Heart right ventricle (tissue), 16 donors: ENCODE measurements around the gene NUDT3. TPM values are rescaled to one million over a fixed set of nuclear protein-coding genes. Genes with fewer than 3 reads are reported as not detected.
A peak's percentile ranks its signal among the peaks of the same experiment; 100 is the strongest.
"Not testable (repeated sequence)": the region's sequence is repeated elsewhere in the genome, so short reads cannot be mapped to it uniquely, and the experiment has no call there.

Experiments
- ATAC-seq, 8 donors: fragments of 200-7000 bp; cut with Tn5 transposase; one replicate each; pipeline ENCODE4 v1.9.1; 2020; ENCODE audit warnings: mild to moderate bottlenecking in 8 of 8, moderate library complexity in 8 of 8, moderate number of reproducible peaks in 1 of 8
- DNase-seq, 2 donors: peaks; one replicate each; pipeline ENCODE4 v3.0.0-alpha.2; 2020
- H3K27ac ChIP-seq, 10 donors: fragments of 200-600 bp; sonication (generic) in 2 of 10; one replicate each; pipeline versions ENCODE4 v1.5.0 to v1.8.0; 2020 to 2022; ENCODE audit warnings: mild to moderate bottlenecking in 3 of 10
- H3K27me3 ChIP-seq, 7 donors: fragments of 200-600 bp; one replicate each; pipeline ENCODE4 v1.8.0; 2021 to 2022; ENCODE audit warnings: mild to moderate bottlenecking in 2 of 7
- H3K36me3 ChIP-seq, 9 donors: fragments of 200-600 bp; sonication (generic) in 1 of 9; one replicate each; pipeline versions ENCODE4 v1.5.0 to v1.8.0; 2020 to 2022; ENCODE audit warnings: mild to moderate bottlenecking in 2 of 9
- H3K4me1 ChIP-seq, 9 donors: fragments of 200-600 bp; sonication (generic) in 1 of 9; one replicate each; pipeline versions ENCODE4 v1.5.0 to v1.8.0; 2020 to 2022; ENCODE audit warnings: mild to moderate bottlenecking in 4 of 9
- H3K4me3 ChIP-seq, 10 donors: fragments of 200-600 bp; sonication (generic) in 2 of 10; one replicate each; pipeline versions ENCODE4 v1.5.0 to v1.8.0; 2020 to 2022; ENCODE audit warnings: mild to moderate bottlenecking in 7 of 10, moderate library complexity in 2 of 10
- H3K9me3 ChIP-seq, 11 donors: fragments of 200-600 bp in 10 of 11; sonication (generic) in 2 of 11; one replicate each; pipeline versions ENCODE4 v1.5.0 to v1.8.0; 2013 to 2022; ENCODE audit warnings: mild to moderate bottlenecking in 2 of 11, control low read depth in 1 of 11, moderate library complexity in 1 of 11
- CTCF ChIP-seq, 9 donors: fragments of 200-600 bp; sonication (generic) in 2 of 9; IDR thresholded peaks; one replicate each; pipeline versions ENCODE4 v1.5.0 to v1.8.0; 2021 to 2022; ENCODE audit warnings: antibody characterized with exemption in 9 of 9, mild to moderate bottlenecking in 5 of 9, moderate library complexity in 1 of 9
- WGBS, 2 donors: extraction: QIAGEN DNeasy Blood & Tissue Kit; methylation state at CpG; one replicate each; pipeline ENCODE4 v1.1.7; 2013; ENCODE audit warnings: inconsistent platforms in 1 of 2; 5-methylcytosine and 5-hydroxymethylcytosine counted together
- intact Hi-C, 10 donors: fragments of 100-400 bp; cut with DNase I; formaldehyde crosslinking; loops; one replicate each; pipeline versions ENCODE4 v1.11.1 to v1.14.2; 2022
- polyA plus RNA-seq, 2 donors: library from polyadenylated mRNA; stranded (reverse); fragments of 200-250 nt; gene quantifications; one replicate each; pipeline ENCODE4 v1.2.3, GENCODE V29; 2013
- total RNA-seq, 10 donors: library from RNA; stranded (reverse); fragmentation: NEBNext Ultra II Directional in 3 of 10; extraction: Animal tissue kit (Norgen Biotek cat#: 25700) in 3 of 10; gene quantifications; one replicate each; pipeline versions ENCODE4 v1.2.1 to v1.2.4, GENCODE V29; 2021 to 2023
- donor health status: Arrhythmogenic right ventricular cardiomyopathy.
- donor health status: ischemic (EF 13 %, LVEDD 7.1; RV severe dilation, severe dysfunction).
- donor health status: healthy with polysubstance abuse.
- donor health status: DM: no; HTN: yes; CAD: no.
- donor health status: DM: no; HTN: no; CAD: no.
- donor health status: ischemic (EF 25% LVEDD 6.9; RV normal size, moderate dysfunction).
- donor health status: ischemic (EF 25% LVEDD 5.7; RV mildly dilated, moderate dysfunction).
- donor health status: healthy.
- donor health status: DM: yes; HTN: yes; CAD: no.
- donor health status: Ischemic cardiomyopathy.
- donor health status: ischemic (EF 35%, LVEDD 5.7; RV mildly dilated, moderate dysfunction).
- donor health status: nonischemic (EF 11% LVEDD 7.7; RV severe dilation, severe dysfunction).
- donor health status: DM: yes; HTN: yes; CAD: no.
- donor health status: PGD.
- donor health status: ischemic (EF 29% LVEDD 5.4; RV normal size, mild dysfunction).
- donor health status: nonischemic (EF 23%, LVEDD 6.1; RV moderate dilation, normal function).

NUDT3 gene
- total and polyA plus RNA-seq, 12 donors, result 9.3 to 67.1 (median 54.4) TPM

GRCh38 chr6:34358389-34358905 lies 34.0 kb downstream of the NUDT3 start:
- TF ChIP-seq CTCF (IDR thresholded peaks at IDR 0.05), result no peak
- ATAC-seq, result peak in 4 of 8 donors; percentile 45 to 55 (median 50)
- H3K4me1 ChIP-seq, result peaks cover 4 to 74% (median 37%) of the 10 kb centered on the region in 9 donors
- no peak for DNase-seq
- intact Hi-C loops, result no loop called here
- no peaks in the 10 kb centered on the region for H3K36me3 ChIP-seq
- no peak overlapping the region for H3K27ac ChIP-seq
- WGBS, 2 donors, result 31 to 52% methylated on average over 3 of the region's 3 CpGs
- H3K27me3 ChIP-seq, result no peaks in the 10 kb centered on the region
- no peaks in the 10 kb centered on the region for H3K9me3 ChIP-seq
- no peak overlapping the region for H3K4me3 ChIP-seq

- TF ChIP-seq CTCF (IDR thresholded peaks at IDR 0.05), result no peak
- no peaks in the 10 kb centered on the region for H3K27me3 ChIP-seq
- ATAC-seq (peak in 1 of 8 donors; percentile 24), DNase-seq (no peak)
- H3K36me3 ChIP-seq, result no peaks in the 10 kb centered on the region
- no peaks in the 10 kb centered on the region for H3K9me3 ChIP-seq
- intact Hi-C loops, result no loop called here
- WGBS, 2 donors, result 47 to 56% methylated on average over 1 of the region's 1 CpG
- H3K4me1 ChIP-seq, result peaks cover 4 to 74% (median 32%) of the 10 kb centered on the region in 9 donors
- H3K4me3 ChIP-seq, result no peak overlapping the region
- no peak overlapping the region for H3K27ac ChIP-seq
These were observed 34.5 kb downstream of the NUDT3 start for GRCh38 chr6:34357937-34358336.

DNA sequence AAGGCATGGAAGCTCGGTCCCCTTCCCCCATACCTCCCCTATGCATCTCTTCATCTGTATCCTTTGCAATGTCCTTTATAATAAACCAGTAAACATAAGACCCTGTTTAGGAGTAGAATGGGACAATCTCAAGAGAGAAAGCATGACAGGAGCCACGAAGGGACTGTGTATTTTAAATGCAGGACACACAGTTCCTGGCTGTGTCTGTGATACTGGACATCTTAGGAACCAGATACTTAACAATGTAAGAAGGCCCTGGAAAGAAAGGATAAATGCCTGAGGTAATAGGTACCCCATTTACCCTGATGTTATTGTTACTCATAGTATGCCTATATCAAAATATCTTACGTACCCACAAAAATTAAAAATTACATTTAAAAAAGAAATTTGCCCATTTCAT lies 36.6 kb downstream of the NUDT3 start:
- H3K36me3 ChIP-seq, result no peaks in the 10 kb centered on the region
- WGBS, 2 donors, result 64 to 67% methylated on average over 3 of the region's 3 CpGs
- DNase-seq, result no peak
- H3K27ac ChIP-seq, result no peak overlapping the region
- peak in 1 of 8 donors; percentile 13 for ATAC-seq
- no peaks in the 10 kb centered on the region for H3K27me3 ChIP-seq
- H3K4me1 ChIP-seq, result peaks cover 4 to 74% (median 35%) of the 10 kb centered on the region in 9 donors
- intact Hi-C loops, result no loop called here
- no peak for TF ChIP-seq CTCF (IDR thresholded peaks at IDR 0.05)
- no peaks in the 10 kb centered on the region for H3K9me3 ChIP-seq
- H3K4me3 ChIP-seq, result no peak overlapping the region

DNA sequence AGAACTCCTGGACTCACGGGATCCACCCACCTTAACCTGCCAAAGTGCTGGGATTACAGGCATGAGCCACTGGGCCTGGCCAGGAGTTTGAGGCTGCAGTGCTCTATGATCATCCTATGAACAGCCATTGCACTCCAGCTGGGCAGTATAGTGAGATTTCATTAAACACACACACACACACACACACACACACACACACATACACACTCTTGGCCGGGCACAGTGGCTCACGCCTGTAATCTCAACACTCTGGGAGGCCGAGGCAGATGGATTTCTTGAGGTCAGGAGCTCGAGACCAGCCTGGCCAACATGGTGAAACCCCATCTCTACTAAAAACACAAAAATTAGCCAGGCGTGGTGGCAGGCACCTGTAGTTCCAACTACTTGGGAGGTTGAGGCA lies 38.2 kb downstream of the NUDT3 start:
- H3K9me3 ChIP-seq, H3K27me3 ChIP-seq, intact Hi-C loops, DNase-seq, H3K4me3 ChIP-seq, ATAC-seq, H3K36me3 ChIP-seq, H3K27ac ChIP-seq: not testable (repeated sequence)
- 92 to 95% methylated on average over 6 of the region's 6 CpGs for WGBS, 2 donors
- H3K4me1 ChIP-seq, result peaks cover 0 to 74% (median 27%) of the 10 kb centered on the region in 9 donors

DNA sequence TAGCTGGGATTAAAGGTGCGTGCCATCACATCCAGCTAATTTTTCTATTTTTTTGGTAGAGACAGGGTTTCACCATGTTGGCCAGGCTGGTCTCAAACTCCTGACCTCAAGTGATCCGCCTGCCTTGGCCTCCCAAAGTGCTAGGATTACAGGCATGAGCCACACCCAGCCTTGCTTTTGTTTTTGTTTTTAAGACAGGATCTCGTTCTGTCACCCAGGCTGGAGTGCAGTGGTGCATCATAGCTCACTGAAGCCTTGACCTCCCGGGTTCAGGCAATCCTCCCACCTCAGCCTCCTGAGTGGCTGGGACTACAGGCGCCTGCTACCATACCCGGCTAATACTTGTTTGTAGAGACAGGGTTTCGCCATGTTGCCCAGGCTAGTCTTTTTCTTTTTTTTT lies 38.9 kb downstream of the NUDT3 start:
- DNase-seq, ATAC-seq, intact Hi-C loops, H3K27ac ChIP-seq, H3K27me3 ChIP-seq, H3K4me3 ChIP-seq, H3K36me3 ChIP-seq, H3K9me3 ChIP-seq: not testable (repeated sequence)
- WGBS, 2 donors, result 89% methylated on average over 7 of the region's 7 CpGs
- H3K4me1 ChIP-seq, result peaks cover 0 to 69% (median 26%) of the 10 kb centered on the region in 9 donors
